D721Med (cell line): ENCODE data around the gene RHBDF2.

Experiments used
- DNase-seq: peaks from one replicate; pipeline ENCODE4 v3.0.0; 2011; ENCODE audit warnings: low spot score; ENCODE audit not compliant: insufficient read length
- FAIRE-seq: peaks from 2 replicates; lab custom pipeline; 2011; peaks lifted over from hg19 to GRCh38; lab: Jason Lieb, UNC
- TF ChIP-seq, protein P1 (sequence below): IDR thresholded peaks from 2 replicates; pipeline ENCODE4 v1.5.1; 2012; ENCODE audit warnings: mild to moderate bottlenecking, control low read depth; ENCODE audit not compliant: insufficient read depth; ENCODE audit errors: missing control alignments

The RHBDF2 gene

DNA sequence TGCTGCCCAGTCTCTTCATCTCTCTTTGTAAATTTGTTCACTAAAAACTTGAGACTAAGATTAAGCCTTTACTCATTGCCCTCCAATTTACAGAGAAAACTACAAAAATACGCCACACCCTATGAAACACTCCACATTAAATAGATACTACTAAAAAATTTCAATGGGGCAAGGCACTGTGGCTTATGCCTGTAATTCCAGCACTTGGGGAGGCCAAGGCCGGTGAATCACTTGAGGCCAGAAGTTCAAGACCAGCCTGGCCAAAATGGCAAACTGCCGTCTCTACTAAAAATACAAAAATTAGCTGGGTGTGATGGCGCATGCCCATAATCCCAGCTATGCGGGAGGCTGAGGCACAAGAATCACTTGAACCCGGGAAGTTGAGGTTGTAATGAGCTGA is 52.1 kb downstream of the RHBDF2 start:
- TF ChIP-seq, protein P1, sequence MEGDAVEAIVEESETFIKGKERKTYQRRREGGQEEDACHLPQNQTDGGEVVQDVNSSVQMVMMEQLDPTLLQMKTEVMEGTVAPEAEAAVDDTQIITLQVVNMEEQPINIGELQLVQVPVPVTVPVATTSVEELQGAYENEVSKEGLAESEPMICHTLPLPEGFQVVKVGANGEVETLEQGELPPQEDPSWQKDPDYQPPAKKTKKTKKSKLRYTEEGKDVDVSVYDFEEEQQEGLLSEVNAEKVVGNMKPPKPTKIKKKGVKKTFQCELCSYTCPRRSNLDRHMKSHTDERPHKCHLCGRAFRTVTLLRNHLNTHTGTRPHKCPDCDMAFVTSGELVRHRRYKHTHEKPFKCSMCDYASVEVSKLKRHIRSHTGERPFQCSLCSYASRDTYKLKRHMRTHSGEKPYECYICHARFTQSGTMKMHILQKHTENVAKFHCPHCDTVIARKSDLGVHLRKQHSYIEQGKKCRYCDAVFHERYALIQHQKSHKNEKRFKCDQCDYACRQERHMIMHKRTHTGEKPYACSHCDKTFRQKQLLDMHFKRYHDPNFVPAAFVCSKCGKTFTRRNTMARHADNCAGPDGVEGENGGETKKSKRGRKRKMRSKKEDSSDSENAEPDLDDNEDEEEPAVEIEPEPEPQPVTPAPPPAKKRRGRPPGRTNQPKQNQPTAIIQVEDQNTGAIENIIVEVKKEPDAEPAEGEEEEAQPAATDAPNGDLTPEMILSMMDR, result no peak
- no peak for DNase-seq
- FAIRE-seq, result no peak

DNA sequence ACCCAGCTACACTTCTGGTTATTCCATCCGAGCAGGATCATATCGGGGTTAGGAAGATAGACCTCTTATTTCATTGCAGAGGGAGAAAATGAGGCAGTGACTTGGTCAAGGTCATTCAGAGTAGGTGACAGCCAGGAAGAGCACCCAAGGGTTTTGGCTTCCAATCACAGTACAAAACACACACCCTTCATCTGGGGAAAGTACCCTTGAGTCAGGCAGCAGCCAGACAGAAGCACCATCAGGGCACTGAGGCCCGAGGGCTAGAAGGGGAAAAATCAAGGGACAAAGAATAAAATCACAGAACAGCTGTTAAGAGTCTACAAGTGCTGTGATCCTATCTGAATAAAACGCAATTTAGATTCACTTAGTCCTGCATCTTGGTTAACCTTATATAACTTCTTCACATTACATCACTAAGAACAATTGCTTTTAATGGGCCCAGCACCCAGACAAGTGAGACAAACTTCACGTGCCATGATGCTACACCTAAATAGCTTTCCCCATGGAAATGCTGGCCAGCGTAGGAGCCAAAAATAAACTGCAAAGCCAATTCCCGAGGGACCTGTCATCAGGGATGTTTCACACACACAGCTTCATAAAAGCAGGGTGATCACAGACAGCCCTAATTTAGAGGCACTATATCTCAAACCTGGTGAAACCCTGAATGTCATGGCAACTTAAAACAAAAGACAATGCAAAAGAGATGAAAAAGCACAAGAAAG is 53.1 kb downstream of the RHBDF2 start:
- FAIRE-seq, result no peak
- TF ChIP-seq, protein P1, result no peak
- DNase-seq, result no peak

GRCh38 chr17:76446449-76447231 is 54.6 kb downstream of the RHBDF2 start:
- TF ChIP-seq, protein P1, result no peak
- no peak for DNase-seq
- no peak for FAIRE-seq

DNA sequence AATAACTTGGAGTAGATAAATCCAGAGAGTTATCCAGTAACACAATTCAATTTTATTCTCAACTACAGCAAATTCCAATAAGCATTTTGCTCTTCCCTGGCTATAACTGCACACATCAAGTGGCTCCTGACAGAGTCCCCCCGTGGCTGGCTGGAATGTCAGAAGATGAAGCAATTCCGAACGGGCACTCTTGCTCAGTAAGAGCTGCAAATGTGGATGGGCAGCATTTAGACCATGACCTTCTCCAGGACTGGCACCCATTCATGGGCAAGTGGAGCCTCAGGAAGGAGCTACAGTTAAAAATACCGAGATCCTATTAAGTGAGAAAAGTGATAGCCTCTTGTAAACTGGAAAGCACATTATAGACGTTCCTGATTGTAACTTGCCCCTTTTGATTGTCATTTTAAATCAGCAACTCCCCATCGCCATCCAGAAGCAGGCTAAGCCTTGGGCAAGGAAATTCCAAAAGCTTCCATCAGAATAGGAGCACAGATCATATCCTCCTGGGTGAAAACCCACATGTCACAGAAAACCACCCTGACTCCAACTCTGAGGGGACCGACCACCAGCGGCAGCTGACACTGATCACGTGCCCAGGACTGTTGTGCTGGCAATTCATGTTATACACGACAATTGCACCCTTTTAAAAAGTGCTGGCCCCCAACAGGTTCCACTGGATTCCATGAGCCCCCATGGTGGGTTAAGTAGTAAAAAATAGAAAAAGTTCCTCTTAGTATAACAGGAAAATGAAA is 55.4 kb downstream of the RHBDF2 start:
- DNase-seq, result no peak
- TF ChIP-seq, protein P1, result no peak
- FAIRE-seq, result no peak

DNA sequence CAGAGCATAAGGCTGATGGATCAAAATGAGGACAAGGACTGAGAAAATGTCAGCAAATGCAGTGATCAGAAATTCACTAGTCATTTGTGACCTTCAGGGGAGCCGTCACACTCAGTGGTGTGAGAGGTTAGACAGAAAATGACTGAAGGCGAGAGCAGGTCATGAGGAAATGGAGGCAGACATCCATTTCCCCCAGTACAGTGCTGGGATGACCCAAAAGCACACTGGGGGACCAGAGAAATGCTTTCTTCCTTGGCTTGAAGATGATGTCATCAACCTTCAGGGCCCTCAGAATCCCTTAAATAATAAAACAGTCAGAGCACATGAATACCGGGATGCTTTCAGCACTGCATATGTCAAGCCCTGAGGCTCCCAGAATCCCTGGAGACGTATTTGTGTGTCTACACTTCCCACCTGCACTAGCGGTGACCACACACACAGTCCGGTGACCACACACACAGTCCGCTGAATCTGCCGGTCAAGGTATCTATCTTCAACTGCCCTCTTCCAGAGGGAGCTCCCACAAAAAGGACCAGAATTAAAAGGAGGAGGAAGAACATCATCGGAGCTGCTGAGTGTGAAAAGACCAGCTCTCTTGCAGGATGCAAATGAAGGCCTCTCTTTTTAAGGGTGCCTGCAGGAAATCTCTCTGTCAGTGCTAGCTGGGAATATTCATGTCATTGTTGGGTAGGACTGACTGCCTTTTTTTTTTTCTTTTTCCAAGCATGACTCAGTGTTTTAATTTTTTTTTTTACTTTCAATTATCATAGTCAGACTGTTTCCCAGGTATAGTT is 56.5 kb downstream of the RHBDF2 start:
- no peak for DNase-seq

More for the DNA sequence above, 56.5 kb downstream of the RHBDF2 start:
- TF ChIP-seq, protein P1, result no peak
- no peak for FAIRE-seq
